Omental fat pad (tissue), 4 donors: ENCODE results near the gene CTH. TPM values are rescaled to one million over a fixed set of nuclear protein-coding genes. Genes with fewer than 3 reads are reported as not detected.
"Not testable (repeated sequence)": the region's sequence is repeated elsewhere in the genome, so short reads cannot be mapped to it uniquely, and the experiment has no call there.

Source experiments
- ATAC-seq: fragments of 150-250 bp; one replicate; pipeline ENCODE4 v1.9.1; 2016; ENCODE audit warnings: mild to moderate bottlenecking, moderate library complexity; ENCODE audit not compliant: low FRiP score
- DNase-seq: peaks from one replicate; pipeline ENCODE4 v3.0.0-alpha.2; 2019; ENCODE audit warnings: low spot score
- total RNA-seq, 4 donors: library from RNA; depleted of rRNA; stranded (reverse); fragments of >200 nt; gene quantifications; one replicate each; pipeline ENCODE4 v1.1.0, GENCODE V29; 2016
- TF ChIP-seq, protein P1 (sequence below), 3 donors: fragments of 450-650 bp; IDR thresholded peaks; one replicate each; pipeline ENCODE4 v1.5.1; 2016 to 2017; ENCODE audit warnings: antibody characterized with exemption in 3 of 3, mild to moderate bottlenecking in 3 of 3, moderate library complexity in 2 of 3

Gene CTH
- total RNA-seq, 4 donors from 2014 or later, result 4.9 to 13.3 (median 6.6) TPM

DNA sequence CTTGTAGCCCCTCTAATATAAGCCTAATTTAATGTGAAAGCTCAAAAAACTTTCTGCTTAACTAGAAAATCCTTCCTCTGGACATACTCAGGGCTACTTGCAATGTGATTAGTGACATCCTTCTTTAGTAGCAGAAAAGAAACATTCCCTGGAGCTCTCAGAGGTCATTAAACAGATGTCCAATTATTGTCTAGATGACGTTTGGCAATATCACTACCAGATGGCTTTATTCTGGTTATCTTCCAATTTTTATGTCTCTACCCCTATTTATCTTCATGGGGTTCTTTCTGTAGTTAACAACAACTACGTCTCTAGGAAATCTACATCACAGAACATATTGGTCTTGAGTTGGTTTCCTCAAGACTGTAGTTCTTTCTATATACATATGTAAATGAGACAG lies 44.2 kb downstream of the CTH start:
- no peak for DNase-seq
- ATAC-seq, result no peak
- TF ChIP-seq, protein P1, sequence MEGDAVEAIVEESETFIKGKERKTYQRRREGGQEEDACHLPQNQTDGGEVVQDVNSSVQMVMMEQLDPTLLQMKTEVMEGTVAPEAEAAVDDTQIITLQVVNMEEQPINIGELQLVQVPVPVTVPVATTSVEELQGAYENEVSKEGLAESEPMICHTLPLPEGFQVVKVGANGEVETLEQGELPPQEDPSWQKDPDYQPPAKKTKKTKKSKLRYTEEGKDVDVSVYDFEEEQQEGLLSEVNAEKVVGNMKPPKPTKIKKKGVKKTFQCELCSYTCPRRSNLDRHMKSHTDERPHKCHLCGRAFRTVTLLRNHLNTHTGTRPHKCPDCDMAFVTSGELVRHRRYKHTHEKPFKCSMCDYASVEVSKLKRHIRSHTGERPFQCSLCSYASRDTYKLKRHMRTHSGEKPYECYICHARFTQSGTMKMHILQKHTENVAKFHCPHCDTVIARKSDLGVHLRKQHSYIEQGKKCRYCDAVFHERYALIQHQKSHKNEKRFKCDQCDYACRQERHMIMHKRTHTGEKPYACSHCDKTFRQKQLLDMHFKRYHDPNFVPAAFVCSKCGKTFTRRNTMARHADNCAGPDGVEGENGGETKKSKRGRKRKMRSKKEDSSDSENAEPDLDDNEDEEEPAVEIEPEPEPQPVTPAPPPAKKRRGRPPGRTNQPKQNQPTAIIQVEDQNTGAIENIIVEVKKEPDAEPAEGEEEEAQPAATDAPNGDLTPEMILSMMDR (IDR thresholded peaks at IDR 0.05), result no peak

DNA sequence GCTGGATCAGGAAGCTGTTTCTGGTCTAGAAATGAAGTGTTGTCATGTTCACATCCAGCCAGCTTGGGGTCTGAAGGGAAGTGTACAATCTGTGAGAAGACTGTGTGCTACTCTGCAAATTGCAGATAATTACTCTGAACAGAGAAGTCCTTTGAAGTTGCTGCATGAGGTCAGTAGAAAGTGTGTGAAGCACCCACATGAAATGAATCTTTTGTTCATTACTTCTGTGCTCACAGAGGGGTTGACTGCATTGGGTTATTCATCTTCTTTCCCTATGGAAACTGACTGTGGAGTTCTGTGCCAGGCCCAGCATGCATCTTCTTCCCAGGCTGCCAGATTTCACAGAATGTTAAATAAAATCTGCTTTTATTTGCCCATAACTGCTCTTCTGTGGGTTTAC lies 47.1 kb downstream of the CTH start:
- no peak for ATAC-seq
- no peak for DNase-seq
- TF ChIP-seq, protein P1 (IDR thresholded peaks at IDR 0.05), result no peak

DNA sequence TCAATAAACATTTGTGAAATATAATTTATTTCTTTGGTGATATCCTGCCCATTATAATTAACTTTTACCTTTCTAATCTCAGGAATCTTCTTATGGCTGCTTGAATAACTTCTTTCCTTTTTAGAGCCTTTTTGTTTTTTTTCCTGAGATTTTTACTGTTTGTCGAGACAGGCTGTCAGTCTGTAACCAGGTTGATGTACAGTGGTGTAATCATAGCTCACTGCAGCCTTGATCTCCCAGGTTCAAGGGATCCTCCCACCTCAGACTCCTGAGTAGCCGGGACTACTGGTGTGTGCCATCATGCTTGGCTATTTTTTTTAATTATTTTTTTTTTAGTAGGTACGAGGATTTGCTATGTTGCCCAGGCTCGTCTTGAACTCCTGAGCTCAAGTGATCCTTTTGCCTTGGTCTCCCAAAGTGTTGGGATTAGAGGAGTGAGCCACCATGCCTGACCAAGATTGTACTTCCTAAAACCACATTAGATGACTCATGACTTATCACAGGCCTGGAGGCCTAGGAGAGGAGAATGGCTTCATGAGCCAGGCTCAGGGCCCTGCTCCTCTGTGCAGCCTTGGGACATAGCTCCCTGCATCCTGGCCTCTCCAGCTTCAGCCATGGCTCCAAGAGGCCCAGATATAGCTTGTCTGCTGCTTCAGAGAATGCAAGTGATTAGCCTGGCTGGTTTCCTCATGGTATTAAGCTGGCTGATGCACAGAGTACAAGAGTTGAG lies 48.6 kb downstream of the CTH start:
- TF ChIP-seq, protein P1 (IDR thresholded peaks at IDR 0.05), result no peak
- ATAC-seq (no peak), DNase-seq (no peak)

DNA sequence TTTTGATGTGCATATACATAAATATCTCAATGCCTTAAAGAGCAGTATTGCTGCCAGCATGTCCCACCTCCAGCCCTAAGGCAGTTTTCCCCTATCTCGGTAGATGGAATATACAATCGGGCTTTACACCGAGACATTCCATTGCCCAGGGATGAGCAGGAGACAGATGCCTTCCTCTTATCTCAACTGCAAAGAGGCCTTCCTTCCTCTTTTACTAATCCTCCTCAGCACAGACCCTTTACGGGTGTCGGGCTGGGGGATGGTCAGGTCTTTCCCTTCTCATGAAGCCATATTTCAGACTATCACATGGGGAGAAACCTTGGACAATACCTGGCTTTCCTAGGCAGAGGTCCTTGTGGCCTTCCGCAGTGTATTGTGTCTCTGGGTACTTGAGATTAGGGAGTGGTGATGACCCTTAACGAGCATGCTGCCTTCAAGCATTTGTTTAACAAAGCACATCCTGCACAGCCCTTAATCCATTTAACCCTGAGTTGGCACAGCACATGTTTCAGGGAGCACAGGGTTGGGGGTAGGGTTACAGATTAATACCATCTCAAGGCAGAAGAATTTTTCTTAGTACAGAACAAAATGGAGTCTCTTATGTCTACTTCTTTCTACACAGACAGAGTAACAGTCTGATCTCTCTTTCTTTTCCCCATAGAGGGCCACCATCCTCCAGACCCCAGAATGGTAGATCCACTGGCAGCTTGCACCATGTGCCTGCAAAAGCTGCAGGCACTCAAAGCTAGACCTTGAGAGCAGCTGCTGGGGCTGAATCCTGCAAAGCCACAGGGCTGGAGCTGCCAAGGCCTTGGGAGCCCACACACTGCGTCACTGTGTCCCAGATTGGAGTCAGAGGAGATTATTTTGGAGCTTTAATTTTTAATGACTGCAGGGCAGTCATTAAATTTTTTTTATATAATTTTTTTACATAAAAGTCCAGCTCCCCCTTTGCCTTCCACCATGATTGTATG lies 50.0 kb downstream of the CTH start:
- not testable (repeated sequence) for DNase-seq, ATAC-seq

DNA sequence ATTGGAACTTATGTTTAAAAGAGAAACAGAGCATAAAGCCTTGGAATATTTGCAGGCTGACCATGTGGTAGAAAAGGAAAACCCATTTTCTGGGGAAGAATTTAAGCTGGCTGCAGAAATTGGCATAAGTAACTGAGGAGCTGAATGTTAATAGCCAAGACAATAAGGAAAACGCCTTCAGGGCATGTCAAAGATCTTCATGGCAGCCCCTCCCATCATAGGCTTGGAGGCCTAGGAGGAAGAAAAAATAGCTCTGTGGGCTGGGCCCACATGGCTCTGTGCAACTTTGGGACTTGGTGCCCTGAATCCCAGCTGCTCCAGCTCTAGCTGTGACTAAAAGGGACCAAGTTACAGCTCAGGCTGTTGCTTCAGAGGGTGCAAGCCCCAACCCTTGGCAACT lies 51.5 kb downstream of the CTH start:
- DNase-seq (no peak), ATAC-seq (no peak)
- TF ChIP-seq, protein P1 (IDR thresholded peaks at IDR 0.05), result no peak

DNA sequence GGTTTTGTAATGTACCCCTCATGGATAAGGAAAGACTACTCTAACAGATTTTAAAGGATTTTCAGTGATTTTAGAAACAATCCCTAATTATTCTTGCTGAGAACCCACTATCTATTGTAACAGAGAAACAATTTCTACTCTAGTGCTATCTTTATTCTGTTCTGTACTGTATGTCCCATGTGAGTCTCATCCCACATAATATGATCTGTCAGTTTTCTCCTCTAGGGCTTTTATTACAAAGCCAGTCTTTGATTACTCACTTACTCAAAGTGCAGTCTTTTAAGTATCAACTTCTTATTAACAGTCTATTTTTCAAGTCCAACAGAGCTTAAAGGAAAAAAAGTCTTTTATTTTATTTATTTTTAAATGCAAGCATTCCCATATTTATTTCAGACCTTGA lies 54.8 kb downstream of the CTH start:
- no peak for ATAC-seq
- DNase-seq, result no peak
- TF ChIP-seq, protein P1 (IDR thresholded peaks at IDR 0.05), result no peak

DNA sequence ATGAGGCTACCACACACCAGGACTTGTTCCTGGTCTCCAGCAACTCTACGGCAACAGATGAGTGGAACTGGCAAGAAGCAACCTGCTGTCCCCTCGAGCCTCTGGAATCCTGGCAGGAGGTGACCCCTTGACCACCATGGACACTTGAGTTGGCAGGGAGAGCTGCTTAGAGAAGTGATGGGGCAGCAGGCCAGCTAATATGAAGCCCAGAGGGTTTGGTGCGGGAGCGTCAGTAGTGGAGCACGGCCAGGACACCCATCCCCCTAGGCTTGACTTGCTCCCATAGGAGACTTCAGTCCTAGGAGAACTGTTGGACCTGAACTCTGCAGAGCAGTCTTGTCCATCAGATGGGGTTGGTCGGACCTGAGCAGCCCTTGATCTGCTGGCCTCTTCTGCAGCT lies 56.5 kb downstream of the CTH start:
- TF ChIP-seq, protein P1 (IDR thresholded peaks at IDR 0.05), result no peak
- no peak for ATAC-seq
- no peak for DNase-seq
